Measurements from ENCODE around the gene INPP4B.

The INPP4B gene

GRCh38 chr4:142697320-142697719, 148.8 kb downstream of the INPP4B start:
- H2BK5ac ChIP-seq (ENCODE audit: low read length) = no peak overlapping the region
- no peaks in the 10 kb centered on the region for H3K36me3 ChIP-seq (replicated peaks in 1 of 2; ENCODE audit: control insufficient read depth in 2 of 2, insufficient read depth in 2 of 2, low read length in 2 of 2)
- WGBS, 2 donors (ENCODE audit: extremely low coverage in 2 of 2, insufficient read length in 2 of 2, insufficient replicate concordance in 1 of 2) = no CpG with 5 or more reads among the region's 2 CpGs
- H2AFZ ChIP-seq (ENCODE audit: low read length) = no peak overlapping the region
- no peak overlapping the region for H3K14ac ChIP-seq (ENCODE audit: low read length)
- H3K9ac ChIP-seq (ENCODE audit: low read depth, low read length, poor library complexity) = no peak overlapping the region
- no peaks in the 10 kb centered on the region for H3K4me1 ChIP-seq (ENCODE audit: control insufficient read depth in 2 of 2, insufficient read depth in 1 of 2, low read depth in 1 of 2, low read length in 2 of 2)
- H3K18ac ChIP-seq (ENCODE audit: low read length) = no peak overlapping the region
- no peak overlapping the region for H4K91ac ChIP-seq (ENCODE audit: low read depth, low read length, poor library complexity)
- H3K9me3 ChIP-seq (replicated peaks in 1 of 2; ENCODE audit: control insufficient read depth in 2 of 2, insufficient read depth in 1 of 2, low read depth in 1 of 2, low read length in 2 of 2) = no peaks in the 10 kb centered on the region
- H3K23ac ChIP-seq (ENCODE audit: low read depth, low read length, poor library complexity) = no peak overlapping the region
- H3K4ac ChIP-seq (ENCODE audit: low read length) = no peak overlapping the region
- H3K4me3 ChIP-seq (ENCODE audit: low read length in 2 of 2) = no peak overlapping the region
- no peak overlapping the region for H4K8ac ChIP-seq (ENCODE audit: low read depth, low read length)
- H2AK5ac ChIP-seq (ENCODE audit: low read depth, low read length) = no peak overlapping the region
- no peaks in the 10 kb centered on the region for H3K79me1 ChIP-seq (ENCODE audit: low read depth, low read length)
- H3K4me2 ChIP-seq (ENCODE audit: insufficient read depth, low read length, poor library complexity, severe bottlenecking) = no peak overlapping the region
- no peak overlapping the region for H2BK15ac ChIP-seq (ENCODE audit: low read length)
- H2BK12ac ChIP-seq (ENCODE audit: low read length) = no peak overlapping the region
- no peak for DNase-seq (ENCODE audit: low spot score)
- H2BK120ac ChIP-seq (ENCODE audit: low read depth, low read length) = no peak overlapping the region
- H3K27ac ChIP-seq (replicated peaks; ENCODE audit: low read length) = no peak overlapping the region
- no peaks in the 10 kb centered on the region for H3K27me3 ChIP-seq (ENCODE audit: control insufficient read depth in 3 of 3, insufficient read depth in 3 of 3, low read depth in 1 of 3, low read length in 3 of 3)

GRCh38 chr4:142696334-142697122, 149.6 kb downstream of the INPP4B start:
- WGBS, 2 donors (ENCODE audit: extremely low coverage in 2 of 2, insufficient read length in 2 of 2, insufficient replicate concordance in 1 of 2) = no CpG with 5 or more reads among the region's 3 CpGs

GRCh38 chr4:142690406-142691163, 155.5 kb downstream of the INPP4B start:
- no peaks in the 10 kb centered on the region for H3K9me3 ChIP-seq (replicated peaks in 1 of 2; ENCODE audit: control insufficient read depth in 2 of 2, insufficient read depth in 1 of 2, low read depth in 1 of 2, low read length in 2 of 2)
- no peak overlapping the region for H3K14ac ChIP-seq (ENCODE audit: low read length)
- no peaks in the 10 kb centered on the region for H3K36me3 ChIP-seq (replicated peaks in 1 of 2; ENCODE audit: control insufficient read depth in 2 of 2, insufficient read depth in 2 of 2, low read length in 2 of 2)
- no peak overlapping the region for H2BK5ac ChIP-seq (ENCODE audit: low read length)
- H3K4ac ChIP-seq (ENCODE audit: low read length) = no peak overlapping the region
- H3K9ac ChIP-seq (ENCODE audit: low read depth, low read length, poor library complexity) = no peak overlapping the region
- no peak overlapping the region for H4K8ac ChIP-seq (ENCODE audit: low read depth, low read length)
- no peak overlapping the region for H2BK15ac ChIP-seq (ENCODE audit: low read length)
- H3K27me3 ChIP-seq (ENCODE audit: control insufficient read depth in 3 of 3, insufficient read depth in 3 of 3, low read depth in 1 of 3, low read length in 3 of 3) = no peaks in the 10 kb centered on the region
- H3K4me2 ChIP-seq (ENCODE audit: insufficient read depth, low read length, poor library complexity, severe bottlenecking) = no peak overlapping the region
- no peak overlapping the region for H2AK5ac ChIP-seq (ENCODE audit: low read depth, low read length)
- no peak overlapping the region for H3K23ac ChIP-seq (ENCODE audit: low read depth, low read length, poor library complexity)
- no peak overlapping the region for H3K18ac ChIP-seq (ENCODE audit: low read length)
- H2AFZ ChIP-seq (ENCODE audit: low read length) = no peak overlapping the region
- no peaks in the 10 kb centered on the region for H3K4me1 ChIP-seq (ENCODE audit: control insufficient read depth in 2 of 2, insufficient read depth in 1 of 2, low read depth in 1 of 2, low read length in 2 of 2)
- no peak overlapping the region for H4K91ac ChIP-seq (ENCODE audit: low read depth, low read length, poor library complexity)
- no CpG with 5 or more reads among the region's 4 CpGs for WGBS, 2 donors (ENCODE audit: extremely low coverage in 2 of 2, insufficient read length in 2 of 2, insufficient replicate concordance in 1 of 2)
- H2BK12ac ChIP-seq (ENCODE audit: low read length) = no peak overlapping the region
- no peak overlapping the region for H2BK120ac ChIP-seq (ENCODE audit: low read depth, low read length)
- DNase-seq (ENCODE audit: low spot score) = no peak
- no peak overlapping the region for H3K4me3 ChIP-seq (ENCODE audit: low read length in 2 of 2)
- H3K79me1 ChIP-seq (ENCODE audit: low read depth, low read length) = no peaks in the 10 kb centered on the region
- H3K27ac ChIP-seq (replicated peaks; ENCODE audit: low read length) = no peak overlapping the region

More at GRCh38 chr4:142696334-142697122, 149.6 kb downstream of the INPP4B start:
- Histone ChIP-seq H3K4ac (ENCODE audit: low read length) (no peak overlapping the region), H3K9me3 (replicated peaks in 1 of 2; ENCODE audit: control insufficient read depth in 2 of 2, insufficient read depth in 1 of 2, low read depth in 1 of 2, low read length in 2 of 2) (no peaks in the 10 kb centered on the region), H3K27ac (replicated peaks; ENCODE audit: low read length) (no peak overlapping the region), H3K79me1 (ENCODE audit: low read depth, low read length) (no peaks in the 10 kb centered on the region), H3K14ac (ENCODE audit: low read length) (no peak overlapping the region), H3K36me3 (replicated peaks in 1 of 2; ENCODE audit: control insufficient read depth in 2 of 2, insufficient read depth in 2 of 2, low read length in 2 of 2) (no peaks in the 10 kb centered on the region), H3K27me3 (ENCODE audit: control insufficient read depth in 3 of 3, insufficient read depth in 3 of 3, low read depth in 1 of 3, low read length in 3 of 3) (no peaks in the 10 kb centered on the region), H2AK5ac (ENCODE audit: low read depth, low read length) (no peak overlapping the region), H3K18ac (ENCODE audit: low read length) (no peak overlapping the region), H4K8ac (ENCODE audit: low read depth, low read length) (no peak overlapping the region), H2BK12ac (ENCODE audit: low read length) (no peak overlapping the region), H2BK120ac (ENCODE audit: low read depth, low read length) (no peak overlapping the region), H3K4me1 (ENCODE audit: control insufficient read depth in 2 of 2, insufficient read depth in 1 of 2, low read depth in 1 of 2, low read length in 2 of 2) (no peaks in the 10 kb centered on the region), H4K91ac (ENCODE audit: low read depth, low read length, poor library complexity) (no peak overlapping the region), H3K4me2 (ENCODE audit: insufficient read depth, low read length, poor library complexity, severe bottlenecking) (no peak overlapping the region), H3K4me3 (ENCODE audit: low read length in 2 of 2) (no peak overlapping the region), H2BK15ac (ENCODE audit: low read length) (no peak overlapping the region), H2AFZ (ENCODE audit: low read length) (no peak overlapping the region), H3K23ac (ENCODE audit: low read depth, low read length, poor library complexity) (no peak overlapping the region), H2BK5ac (ENCODE audit: low read length) (no peak overlapping the region), H3K9ac (ENCODE audit: low read depth, low read length, poor library complexity) (no peak overlapping the region)
- no peak for DNase-seq (ENCODE audit: low spot score)

- no peak overlapping the region for H3K4me3 ChIP-seq (ENCODE audit: low read length in 2 of 2)
- no peaks in the 10 kb centered on the region for H3K4me1 ChIP-seq (ENCODE audit: control insufficient read depth in 2 of 2, insufficient read depth in 1 of 2, low read depth in 1 of 2, low read length in 2 of 2)
- no peak overlapping the region for H4K8ac ChIP-seq (ENCODE audit: low read depth, low read length)
- H2AK5ac ChIP-seq (ENCODE audit: low read depth, low read length) = no peak overlapping the region
- no peaks in the 10 kb centered on the region for H3K36me3 ChIP-seq (replicated peaks in 1 of 2; ENCODE audit: control insufficient read depth in 2 of 2, insufficient read depth in 2 of 2, low read length in 2 of 2)
- no peaks in the 10 kb centered on the region for H3K27me3 ChIP-seq (ENCODE audit: control insufficient read depth in 3 of 3, insufficient read depth in 3 of 3, low read depth in 1 of 3, low read length in 3 of 3)
- no peaks in the 10 kb centered on the region for H3K79me1 ChIP-seq (ENCODE audit: low read depth, low read length)
- H3K27ac ChIP-seq (replicated peaks; ENCODE audit: low read length) = no peak overlapping the region
- DNase-seq (ENCODE audit: low spot score) = no peak
- H3K4ac ChIP-seq (ENCODE audit: low read length) = no peak overlapping the region
- no peak overlapping the region for H4K91ac ChIP-seq (ENCODE audit: low read depth, low read length, poor library complexity)
- WGBS, 2 donors (ENCODE audit: extremely low coverage in 2 of 2, insufficient read length in 2 of 2, insufficient replicate concordance in 1 of 2) = no CpG with 5 or more reads among the region's 6 CpGs
- H3K14ac ChIP-seq (ENCODE audit: low read length) = no peak overlapping the region
- no peak overlapping the region for H2BK120ac ChIP-seq (ENCODE audit: low read depth, low read length)
- H2BK12ac ChIP-seq (ENCODE audit: low read length) = no peak overlapping the region
- H3K4me2 ChIP-seq (ENCODE audit: insufficient read depth, low read length, poor library complexity, severe bottlenecking) = no peak overlapping the region
- no peaks in the 10 kb centered on the region for H3K9me3 ChIP-seq (replicated peaks in 1 of 2; ENCODE audit: control insufficient read depth in 2 of 2, insufficient read depth in 1 of 2, low read depth in 1 of 2, low read length in 2 of 2)
- H2BK5ac ChIP-seq (ENCODE audit: low read length) = peak overlapping the region; percentile 11
- no peak overlapping the region for H2AFZ ChIP-seq (ENCODE audit: low read length)
- no peak overlapping the region for H2BK15ac ChIP-seq (ENCODE audit: low read length)
- H3K9ac ChIP-seq (ENCODE audit: low read depth, low read length, poor library complexity) = no peak overlapping the region
- no peak overlapping the region for H3K18ac ChIP-seq (ENCODE audit: low read length)
- H3K23ac ChIP-seq (ENCODE audit: low read depth, low read length, poor library complexity) = no peak overlapping the region
Measured at GRCh38 chr4:142687547-142688275, 158.4 kb downstream of the INPP4B start.
